ENCODE results near the gene IL18.

GRCh38 chr11:112165049-112165448 lies 1.2 kb upstream of the IL18 start:
- TF ChIP-seq CTCF (IDR thresholded peaks at IDR 0.05) (no peak), ZFX (IDR thresholded peaks at IDR 0.05; ENCODE audit: borderline replicate concordance) (no peak)
